ENCODE data around the gene SLC9A9.
"Not testable (repeated sequence)": the region's sequence is repeated elsewhere in the genome, so short reads cannot be mapped to it uniquely, and the experiment has no call there.

Gene SLC9A9

GRCh38 chr3:143306407-143306806, 541.9 kb downstream of the SLC9A9 start:
- no peak for DNase-seq

- DNase-seq, result no peak
Observed at GRCh38 chr3:143302638-143303171, 545.6 kb downstream of the SLC9A9 start.

- no peak for DNase-seq
Observed at GRCh38 chr3:143301031-143301901, 547.0 kb downstream of the SLC9A9 start.

- DNase-seq, result no peak
Observed at GRCh38 chr3:143298886-143299535, 549.3 kb downstream of the SLC9A9 start.

GRCh38 chr3:143298380-143298779, 549.9 kb downstream of the SLC9A9 start:
- DNase-seq, result no peak

- peak; percentile 6 for DNase-seq
Observed at GRCh38 chr3:143295201-143296080, 552.8 kb downstream of the SLC9A9 start.

- peak; percentile 28 for DNase-seq
Observed at GRCh38 chr3:143294188-143294587, 554.1 kb downstream of the SLC9A9 start.

GRCh38 chr3:143291836-143292447, 556.3 kb downstream of the SLC9A9 start:
- DNase-seq, result no peak

GRCh38 chr3:143288944-143289343, 559.3 kb downstream of the SLC9A9 start:
- no peak for DNase-seq

GRCh38 chr3:143287403-143287802, 560.9 kb downstream of the SLC9A9 start:
- no peak for DNase-seq

GRCh38 chr3:143286392-143287010, 561.8 kb downstream of the SLC9A9 start:
- no peak for DNase-seq

- DNase-seq, result peak; percentile 24
Observed at GRCh38 chr3:143283432-143284128, 564.7 kb downstream of the SLC9A9 start.

GRCh38 chr3:143280984-143281383, 567.3 kb downstream of the SLC9A9 start:
- no peak for DNase-seq

GRCh38 chr3:143279567-143279966, 568.7 kb downstream of the SLC9A9 start:
- DNase-seq, result not testable (repeated sequence)

- no peak for DNase-seq
Observed at GRCh38 chr3:143278721-143279120, 569.5 kb downstream of the SLC9A9 start.

- no peak for DNase-seq
Observed at GRCh38 chr3:143277531-143277930, 570.7 kb downstream of the SLC9A9 start.

GRCh38 chr3:143276592-143276991, 571.7 kb downstream of the SLC9A9 start:
- peak; percentile 42 for DNase-seq

- DNase-seq, result no peak
Observed at GRCh38 chr3:143273975-143274690, 574.1 kb downstream of the SLC9A9 start.

GRCh38 chr3:143271136-143271535, 577.1 kb downstream of the SLC9A9 start:
- no peak for DNase-seq

GRCh38 chr3:143269741-143270140, 578.5 kb downstream of the SLC9A9 start:
- no peak for DNase-seq

GRCh38 chr3:143267989-143268388, 580.3 kb downstream of the SLC9A9 start:
- DNase-seq, result no peak
